Nephron (organoid): ENCODE data around the gene NEAT1.
A peak's percentile ranks its signal among the peaks of the same experiment; 100 is the strongest.

Experiments
- H3K27ac Mint-ChIP-seq, 3 experiments: 2 replicates each; pipeline ENCODE4 v1.8.0; 2020; ENCODE audit warnings: mixed read lengths in 3 of 3, mild to moderate bottlenecking in 2 of 3, moderate library complexity in 1 of 3
- H3K27me3 Mint-ChIP-seq: 2 replicates; pipeline ENCODE4 v1.8.0; 2021; ENCODE audit warnings: low read depth, mild to moderate bottlenecking, moderate library complexity, mixed read lengths
- H3K36me3 Mint-ChIP-seq: 2 replicates; pipeline ENCODE4 v1.8.0; 2020; ENCODE audit warnings: low read depth, mixed read lengths
- H3K4me1 Mint-ChIP-seq: 2 replicates; pipeline ENCODE4 v1.8.0; 2020; ENCODE audit warnings: mixed read lengths
- H3K4me3 Mint-ChIP-seq, 3 experiments: 2 replicates each; pipeline ENCODE4 v1.8.0; 2020; ENCODE audit warnings: mild to moderate bottlenecking in 3 of 3, mixed read lengths in 3 of 3, moderate library complexity in 2 of 3
- H3K9me3 Mint-ChIP-seq: 2 replicates; pipeline ENCODE4 v1.8.0; 2020; ENCODE audit warnings: mixed read lengths
- CTCF ChIP-seq, 3 experiments: fragments of 200-600 bp; sonication (generic); IDR thresholded peaks; one replicate each; pipeline ENCODE4 v1.5.0; 2021; ENCODE audit warnings: antibody characterized with exemption in 3 of 3; ENCODE audit not compliant: unreplicated experiment in 3 of 3

NEAT1 gene

DNA sequence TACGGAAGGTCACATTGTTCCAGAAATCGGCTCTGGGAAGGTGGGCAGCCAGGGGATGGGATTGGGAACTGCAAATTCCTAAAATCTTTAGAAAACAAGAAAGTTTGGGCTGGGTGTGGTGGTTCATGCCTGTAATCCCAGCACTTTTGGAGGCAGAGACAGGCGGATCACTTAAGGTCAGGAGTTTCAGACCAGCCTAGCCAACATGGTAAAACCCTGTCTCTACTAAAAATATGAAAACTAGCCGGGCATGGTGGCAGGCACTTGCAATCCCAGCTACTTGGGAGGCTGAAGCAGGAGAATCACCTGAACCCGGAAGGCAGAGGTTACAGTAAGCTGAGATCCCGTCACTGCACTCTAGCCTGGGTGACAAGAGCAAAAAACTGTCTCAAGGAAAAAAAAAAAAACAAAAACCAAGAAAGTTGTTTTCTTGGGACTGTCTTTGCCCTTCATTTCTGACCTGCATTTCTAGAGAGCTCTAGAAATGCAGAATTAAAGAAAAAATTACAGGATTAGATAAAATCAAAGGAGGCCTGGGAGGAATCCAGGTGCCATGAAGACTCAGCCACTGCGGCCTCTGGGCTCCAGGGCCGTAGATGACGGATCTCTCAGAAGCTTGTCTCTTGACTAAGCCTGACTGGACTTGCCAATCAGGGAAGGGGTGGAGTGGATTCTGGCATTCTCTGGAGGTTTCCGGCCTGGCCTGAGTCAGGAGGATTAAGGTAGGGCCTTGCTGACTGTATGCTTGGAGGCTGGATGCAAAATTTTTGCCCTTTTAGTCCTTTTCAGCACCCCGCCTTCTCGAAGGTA, 71.0 kb downstream of the NEAT1 start:
- H3K36me3 Mint-ChIP-seq: no peaks in the 10 kb centered on the region
- peaks cover 3% of the 10 kb centered on the region for H3K27me3 Mint-ChIP-seq

More for the DNA sequence above, 71.0 kb downstream of the NEAT1 start:
- H3K4me3 Mint-ChIP-seq: peak overlapping the region; percentile 54 to 73 (median 71)
- H3K4me1 Mint-ChIP-seq: peaks cover 77% of the 10 kb centered on the region
- H3K27ac Mint-ChIP-seq: peak overlapping the region; percentile 98 to 100 (median 100)
- no peak for TF ChIP-seq CTCF (IDR thresholded peaks at IDR 0.05; ENCODE audit: unreplicated experiment in 3 of 3)
- no peaks in the 10 kb centered on the region for H3K9me3 Mint-ChIP-seq
